Erythroblast (primary cell): Measurements from ENCODE around the gene ADPRS.

Source experiments
- DNase-seq, 2 experiments: peaks; one replicate each; lab custom pipeline; 2025; lab: John Stamatoyannopoulos, UW
- GATA1 ChIP-seq: IDR thresholded peaks from 2 replicates; pipeline ENCODE4 v1.6.1; 2011; ENCODE audit warnings: low read depth, mild to moderate bottlenecking, control low read depth, low read length, moderate library complexity
- POLR2A ChIP-seq: IDR thresholded peaks from 2 replicates; pipeline ENCODE4 v1.6.1; 2011; ENCODE audit warnings: mild to moderate bottlenecking, low read length

The ADPRS gene

GRCh38 chr1:36083635-36084496, 4.8 kb upstream of the ADPRS start, which contains the start of gene TEKT2:
TSS of gene TEKT2 (plus strand) at chr1:36084094. CDS start at chr1:36084922, 828 bp downstream.
- DNase-seq: peak; percentile 19 to 43
- TF ChIP-seq POLR2A: no peak
- TF ChIP-seq GATA1: no peak

- no peak for DNase-seq
- TF ChIP-seq POLR2A: no peak
- no peak for TF ChIP-seq GATA1
These were observed 4.1 kb upstream of the ADPRS start for GRCh38 chr1:36084497-36085115.

DNA sequence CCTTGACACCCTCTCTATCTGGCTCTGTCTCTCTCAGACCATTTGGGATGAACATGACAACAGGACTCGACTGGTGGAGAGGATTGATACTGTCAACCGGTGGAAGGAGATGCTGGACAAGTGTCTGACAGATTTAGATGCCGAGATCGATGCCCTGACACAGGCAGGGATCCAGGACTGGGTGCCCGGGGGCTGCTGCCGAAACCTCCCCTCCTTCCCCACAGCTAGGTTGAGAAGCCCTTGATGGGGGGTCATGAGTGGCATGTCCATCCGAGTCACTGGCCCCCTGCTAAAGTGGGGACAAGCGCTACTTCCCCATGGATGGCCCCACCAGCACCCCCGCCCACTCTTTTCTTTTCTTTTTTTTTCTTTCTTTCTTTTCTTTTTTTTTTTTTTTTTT, 3.6 kb upstream of the ADPRS start:
- TF ChIP-seq POLR2A: no peak
- TF ChIP-seq GATA1: no peak
- no peak for DNase-seq

GRCh38 chr1:36085686-36086526, 2.8 kb upstream of the ADPRS start:
- TF ChIP-seq POLR2A (no peak), GATA1 (no peak)
- DNase-seq: no peak

GRCh38 chr1:36086529-36087232, 2.0 kb upstream of the ADPRS start:
- no peak for TF ChIP-seq POLR2A
- TF ChIP-seq GATA1: no peak

DNA sequence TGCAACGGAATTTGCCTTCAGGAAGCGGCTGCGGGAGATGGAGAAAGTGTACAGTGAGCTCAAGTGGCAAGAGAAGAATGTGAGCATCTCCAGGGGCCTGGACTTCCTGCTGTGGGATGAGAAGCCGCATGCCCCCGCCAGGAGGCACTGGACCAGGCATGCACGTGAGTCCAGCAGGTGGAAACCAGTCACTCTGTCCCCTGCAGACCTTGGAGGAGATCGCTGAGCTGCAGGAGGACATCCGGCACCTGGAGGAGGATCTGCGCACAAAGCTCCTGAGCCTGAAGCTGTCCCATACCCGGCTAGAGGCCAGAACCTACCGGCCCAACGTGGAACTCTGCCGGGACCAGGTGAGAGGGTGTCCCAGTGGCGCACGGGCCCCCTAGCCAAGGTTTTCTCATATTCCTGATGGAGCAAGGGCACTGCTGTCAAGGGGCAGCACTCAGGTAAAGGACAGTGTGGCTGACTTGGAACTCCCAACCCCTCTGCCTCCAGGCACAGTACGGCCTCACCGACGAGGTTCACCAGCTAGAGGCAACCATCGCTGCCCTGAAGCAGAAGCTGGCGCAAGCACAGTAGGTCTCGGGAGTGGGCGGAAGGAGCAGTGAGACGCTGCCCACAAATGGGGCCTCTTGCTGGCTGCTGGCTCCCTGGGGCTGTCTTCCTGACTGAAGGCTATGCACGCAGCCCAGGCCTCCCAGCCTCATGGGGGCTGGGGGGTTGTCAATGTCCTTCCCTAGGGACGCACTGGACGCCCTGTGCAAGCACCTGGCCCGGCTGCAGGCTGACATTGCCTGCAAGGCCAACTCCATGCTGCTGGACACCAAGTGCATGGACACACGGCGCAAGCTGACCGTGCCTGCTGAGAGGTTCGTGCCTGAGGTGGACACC, 1.2 kb upstream of the ADPRS start:
- TF ChIP-seq GATA1 (no peak), POLR2A (no peak)

More at GRCh38 chr1:36086529-36087232, 2.0 kb upstream of the ADPRS start:
- no peak for DNase-seq

GRCh38 chr1:36088265-36088576, 471 bp upstream of the ADPRS start:
- DNase-seq: no peak
- TF ChIP-seq GATA1: no peak
- TF ChIP-seq POLR2A: no peak

More for the DNA sequence above, 1.2 kb upstream of the ADPRS start:
- peak in 1 of 2 experiments; percentile 18 for DNase-seq

DNA sequence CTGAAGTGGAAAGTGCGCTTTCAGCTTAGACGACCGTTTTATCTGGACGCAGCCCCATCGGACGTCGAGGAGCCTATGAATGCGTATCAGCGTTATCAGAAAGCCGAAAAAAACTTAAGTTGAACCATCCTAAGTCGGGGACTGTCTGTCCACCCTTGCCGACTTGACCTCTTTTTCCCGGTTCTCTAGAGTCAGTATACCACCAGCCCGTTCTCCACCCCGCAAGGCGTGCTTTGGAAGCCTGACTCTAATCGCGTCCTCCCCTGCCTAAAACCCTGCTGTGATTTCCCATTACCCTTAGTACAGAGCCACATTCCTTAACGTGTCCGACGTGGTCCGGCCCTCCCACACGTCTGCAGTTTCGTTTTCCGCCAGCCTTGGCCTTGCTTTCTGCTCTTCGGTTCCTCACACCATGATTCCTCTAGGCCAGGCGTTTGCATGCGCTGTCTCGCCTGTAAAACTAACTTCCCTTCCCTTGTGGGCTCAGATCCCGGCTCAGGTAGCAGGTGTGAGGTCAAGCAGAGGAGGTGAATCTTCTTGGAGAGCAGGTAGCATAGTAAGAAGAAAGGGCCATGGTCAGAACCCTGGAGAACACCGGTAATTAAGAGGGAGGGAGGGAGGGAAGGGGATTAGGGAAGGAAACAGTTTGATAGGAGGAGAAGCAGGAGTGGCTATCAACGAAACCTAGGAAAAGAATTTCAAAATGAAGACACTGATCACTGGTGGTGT, 865 bp downstream of the ADPRS start:
- TF ChIP-seq GATA1 (no peak), POLR2A (no peak)
- DNase-seq: peak; percentile 43 to 55

DNA sequence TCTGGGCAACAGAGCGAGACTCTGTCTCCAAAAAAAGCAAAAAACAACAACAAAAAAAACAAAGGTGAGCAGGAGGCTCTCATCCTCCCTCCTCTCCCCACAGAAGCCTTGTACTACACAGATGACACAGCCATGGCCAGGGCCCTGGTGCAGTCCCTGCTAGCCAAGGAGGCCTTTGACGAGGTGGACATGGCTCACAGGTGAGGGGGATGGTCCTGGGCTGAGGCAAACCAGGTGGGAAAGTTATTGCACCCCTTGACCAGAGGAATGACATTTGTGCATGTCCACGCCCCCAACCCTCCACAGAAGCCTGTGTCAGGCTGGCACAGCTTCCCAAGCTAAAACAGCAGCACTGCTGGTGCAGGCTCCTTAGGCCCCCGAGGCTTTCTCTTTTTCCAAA, 2.4 kb downstream of the ADPRS start:
- TF ChIP-seq POLR2A: no peak
- TF ChIP-seq GATA1: no peak
- DNase-seq: no peak

GRCh38 chr1:36091698-36092097, 3.0 kb downstream of the ADPRS start:
- TF ChIP-seq GATA1: no peak
- TF ChIP-seq POLR2A: no peak
- no peak for DNase-seq

GRCh38 chr1:36092166-36092797, 3.6 kb downstream of the ADPRS start:
- DNase-seq: no peak
- TF ChIP-seq GATA1 (no peak), POLR2A (no peak)

GRCh38 chr1:36092798-36093185, 4.1 kb downstream of the ADPRS start:
- TF ChIP-seq POLR2A (no peak), GATA1 (no peak)
- DNase-seq: no peak
